DOHH2 (cell line): ENCODE results near the gene LRRC75A.
"Not testable (repeated sequence)": the region's sequence is repeated elsewhere in the genome, so short reads cannot be mapped to it uniquely, and the experiment has no call there.

ENCODE experiments used
- CTCF ChIP-seq: fragments of 200-600 bp; sonication (generic); IDR thresholded peaks from one replicate; pipeline ENCODE4 v1.5.1; 2014; ENCODE audit warnings: antibody characterized with exemption, mild to moderate bottlenecking, low read depth, low read length; ENCODE audit not compliant: poor library complexity, severe bottlenecking
- EZH2phosphoT487 ChIP-seq: fragments of 200-600 bp; sonication (generic); IDR thresholded peaks from 2 replicates; pipeline ENCODE4 v1.6.1; 2017; ENCODE audit warnings: borderline replicate concordance, mild to moderate bottlenecking, antibody characterized with exemption, low read length, moderate library complexity, mixed read lengths

GRCh38 chr17:16440354-16440753, 51.6 kb downstream of the LRRC75A start:
- not testable (repeated sequence) for TF ChIP-seq CTCF, EZH2phosphoT487
